HEK293 (cell line): ENCODE data around the gene PSG1.
"Not testable (repeated sequence)": the region's sequence is repeated elsewhere in the genome, so short reads cannot be mapped to it uniquely, and the experiment has no call there.

Experiments used
- CTCF ChIP-seq: fragments of 450-650 bp; formaldehyde crosslinking; IDR thresholded peaks from 2 replicates; pipeline ENCODE4 v1.5.1; 2016; ENCODE audit warnings: missing biosample characterization, missing genetic modification characterization
- PBX3 ChIP-seq: sonication (generic); formaldehyde crosslinking; IDR thresholded peaks from 2 replicates; pipeline ENCODE4 v1.8.1; 2022; ENCODE audit warnings: mild to moderate bottlenecking, moderate library complexity, missing genetic modification reagents
- PRDM1 ChIP-seq: fragments of 450-650 bp; formaldehyde crosslinking; IDR thresholded peaks from 2 replicates; pipeline ENCODE4; 2016; ENCODE audit warnings: missing biosample characterization, missing genetic modification characterization
- TCF7L2 ChIP-seq: IDR thresholded peaks from 2 replicates; pipeline ENCODE4 v1.6.1; 2011; ENCODE audit warnings: low read depth, mild to moderate bottlenecking, inconsistent platforms, low read length, moderate library complexity, borderline replicate concordance
- ZBTB26 ChIP-seq: fragments of 450-650 bp; formaldehyde crosslinking; optimal IDR thresholded peaks from 2 replicates; pipeline ENCODE3; 2016; ENCODE audit warnings: missing biosample characterization, mild to moderate bottlenecking, missing genetic modification characterization
- ZFP37 ChIP-seq: fragments of 450-650 bp; formaldehyde crosslinking; IDR thresholded peaks from 2 replicates; pipeline ENCODE4 v1.5.1; 2016; ENCODE audit warnings: missing biosample characterization, missing genetic modification characterization
- ZNF140 ChIP-seq: fragments of 450-650 bp; formaldehyde crosslinking; IDR thresholded peaks from 2 replicates; pipeline ENCODE4 v1.5.1; 2016; ENCODE audit warnings: missing biosample characterization, missing genetic modification characterization
- ZNF24 ChIP-seq: fragments of 450-650 bp; formaldehyde crosslinking; IDR thresholded peaks from 2 replicates; pipeline ENCODE4 v1.5.1; 2016; ENCODE audit warnings: missing biosample characterization, missing genetic modification characterization
- ZNF274 ChIP-seq, 2 experiments: fragments of 200-500 bp in 1 of 2; fragments of 450-650 bp in 1 of 2; sonication (Bioruptor generic) in 1 of 2; formaldehyde crosslinking in 1 of 2; IDR thresholded peaks; 2 replicates each; pipeline versions ENCODE4 v1.5.1 to v1.6.1; 2014 to 2016; ENCODE audit warnings: borderline replicate concordance in 1 of 2, inconsistent platforms in 1 of 2, low read length in 1 of 2, missing biosample characterization in 1 of 2, missing genetic modification characterization in 1 of 2
- ZNF585B ChIP-seq: fragments of 450-650 bp; formaldehyde crosslinking; IDR thresholded peaks from 2 replicates; pipeline ENCODE4 v1.5.1; 2016; ENCODE audit warnings: missing biosample characterization, missing genetic modification characterization
- ZNF843 ChIP-seq: fragments of 450-650 bp; formaldehyde crosslinking; IDR thresholded peaks from 2 replicates; pipeline ENCODE4 v1.5.1; 2016; ENCODE audit warnings: missing biosample characterization, missing genetic modification characterization

DNA sequence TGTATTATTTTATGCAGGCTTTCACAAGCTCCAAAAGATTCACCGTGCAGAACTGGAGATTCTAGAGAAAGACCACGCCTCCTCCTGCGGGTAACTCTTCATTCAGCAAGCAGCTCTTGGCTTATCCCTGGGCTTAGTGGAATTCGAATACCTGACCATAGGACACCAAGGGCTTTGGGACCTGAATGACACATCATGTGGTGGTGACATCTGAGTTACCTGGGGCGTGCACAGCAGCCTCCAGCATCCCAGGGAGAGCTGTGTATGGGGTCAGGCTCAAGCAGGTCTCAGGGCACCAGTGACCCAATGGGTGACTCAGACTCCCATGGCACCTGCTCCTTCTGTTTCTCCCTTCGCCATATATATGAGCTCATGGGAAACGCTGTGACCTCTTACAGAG is 10.9 kb upstream of the PSG1 start:
- TF ChIP-seq CTCF (tag by site-specific recombination); ZNF843; ZNF274 (IDR thresholded peaks at IDR 0.05; ENCODE audit: low read length); ZNF274 (tag by site-specific recombination; IDR thresholded peaks at IDR 0.05; ENCODE audit: borderline replicate concordance); ZNF585B (tag by site-specific recombination); ZFP37 (tag by site-specific recombination); ZNF140 (tag by site-specific recombination); ZNF24 (tag by site-specific recombination); ZBTB26; TCF7L2; PRDM1 (tag by site-specific recombination); PBX3 (CRISPR knock-in tag): not testable (repeated sequence)
